ENCODE data around the gene RPL10A.

RPL10A gene

DNA sequence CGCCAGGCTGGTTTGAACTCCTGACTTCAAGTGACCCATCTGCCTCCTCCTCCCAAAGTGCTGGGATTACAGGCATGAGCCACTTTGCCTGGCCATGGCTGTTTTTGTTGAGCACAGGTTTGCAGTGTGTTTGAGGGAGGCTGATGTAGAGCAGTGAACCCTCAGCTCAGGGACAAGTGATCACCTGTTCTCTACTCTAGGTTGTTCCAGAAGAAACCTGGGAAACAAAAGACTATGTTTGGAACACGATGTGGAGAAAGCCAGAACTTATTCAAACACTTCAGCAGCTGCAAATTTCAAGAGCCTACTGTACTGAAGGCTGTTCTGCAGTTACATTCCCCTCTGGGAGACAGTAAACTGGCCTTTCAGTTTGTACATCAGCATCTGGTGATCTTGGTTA lies 39.8 kb downstream of the RPL10A start:
- Histone ChIP-seq H3K27me3 (replicated peaks; ENCODE audit: control insufficient read depth, insufficient read depth, low read length) (no peaks in the 10 kb centered on the region; the same call in none of the 2 replicates), H3K4me3 (replicated peaks; ENCODE audit: low read depth, low read length) (no peak overlapping the region), H3K36me3 (ENCODE audit: control insufficient read depth, insufficient read depth, low read length) (no peaks in the 10 kb centered on the region)
- no peak for DNase-seq (ENCODE audit: extremely low read depth, insufficient read length)
- TF ChIP-seq, protein P1, sequence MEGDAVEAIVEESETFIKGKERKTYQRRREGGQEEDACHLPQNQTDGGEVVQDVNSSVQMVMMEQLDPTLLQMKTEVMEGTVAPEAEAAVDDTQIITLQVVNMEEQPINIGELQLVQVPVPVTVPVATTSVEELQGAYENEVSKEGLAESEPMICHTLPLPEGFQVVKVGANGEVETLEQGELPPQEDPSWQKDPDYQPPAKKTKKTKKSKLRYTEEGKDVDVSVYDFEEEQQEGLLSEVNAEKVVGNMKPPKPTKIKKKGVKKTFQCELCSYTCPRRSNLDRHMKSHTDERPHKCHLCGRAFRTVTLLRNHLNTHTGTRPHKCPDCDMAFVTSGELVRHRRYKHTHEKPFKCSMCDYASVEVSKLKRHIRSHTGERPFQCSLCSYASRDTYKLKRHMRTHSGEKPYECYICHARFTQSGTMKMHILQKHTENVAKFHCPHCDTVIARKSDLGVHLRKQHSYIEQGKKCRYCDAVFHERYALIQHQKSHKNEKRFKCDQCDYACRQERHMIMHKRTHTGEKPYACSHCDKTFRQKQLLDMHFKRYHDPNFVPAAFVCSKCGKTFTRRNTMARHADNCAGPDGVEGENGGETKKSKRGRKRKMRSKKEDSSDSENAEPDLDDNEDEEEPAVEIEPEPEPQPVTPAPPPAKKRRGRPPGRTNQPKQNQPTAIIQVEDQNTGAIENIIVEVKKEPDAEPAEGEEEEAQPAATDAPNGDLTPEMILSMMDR (IDR thresholded peaks at IDR 0.05; ENCODE audit: insufficient read depth, low read length, poor library complexity, severe bottlenecking): no peak

DNA sequence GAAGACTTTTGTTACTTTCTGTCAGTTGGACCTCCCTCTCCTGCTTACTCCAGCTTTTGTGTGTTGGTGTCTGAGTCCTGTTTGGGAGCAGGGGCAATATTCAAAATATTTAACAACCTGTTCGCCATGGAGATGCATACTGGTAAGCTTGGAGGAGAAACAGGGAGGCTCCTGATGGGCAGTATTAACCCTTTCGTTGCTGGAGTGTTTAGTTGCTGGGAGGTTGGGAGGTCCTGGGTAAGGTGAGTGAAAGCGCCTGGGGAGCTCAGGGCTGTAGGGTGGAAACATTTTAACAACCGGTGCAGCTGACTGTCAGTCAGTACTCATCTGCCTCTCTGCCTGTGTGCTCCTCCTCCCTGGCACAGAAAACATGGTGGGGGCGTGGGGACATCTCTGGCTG lies 40.3 kb downstream of the RPL10A start:
- no peaks in the 10 kb centered on the region; the same call in none of the 2 replicates for H3K27me3 ChIP-seq (replicated peaks; ENCODE audit: control insufficient read depth, insufficient read depth, low read length)

DNA sequence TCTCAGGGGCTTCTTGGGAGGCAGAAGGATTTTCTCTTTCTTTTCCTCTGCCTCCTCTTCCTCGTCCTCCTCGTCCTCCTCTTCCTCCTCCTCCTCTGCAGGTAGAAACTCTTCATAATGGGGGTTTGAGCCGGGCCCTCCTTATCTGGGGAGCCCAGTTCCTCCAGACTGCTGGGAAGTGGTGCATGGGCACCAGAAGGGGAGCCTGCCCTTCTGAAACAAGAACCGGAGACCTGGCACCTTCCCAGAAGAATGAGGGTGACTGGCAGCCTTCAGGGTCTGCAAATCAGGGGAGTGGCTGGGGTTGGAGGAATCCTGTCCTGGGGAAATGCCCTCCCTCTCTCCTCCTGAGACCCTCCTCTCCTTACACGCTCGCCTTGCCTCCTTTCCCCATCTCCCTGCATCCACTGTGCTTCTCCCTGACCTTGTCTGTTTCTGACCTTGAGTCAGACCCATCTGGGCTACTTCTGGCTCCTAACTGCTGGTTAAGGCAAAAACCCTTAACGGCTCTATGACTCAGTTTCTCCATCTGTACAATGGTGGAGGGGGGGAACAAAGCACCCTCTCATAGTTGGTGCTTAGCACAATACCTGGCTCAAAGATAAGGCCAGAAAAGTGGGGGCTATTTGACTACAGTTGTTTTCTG lies 42.8 kb downstream of the RPL10A start:
- H3K4me3 ChIP-seq (replicated peaks; ENCODE audit: low read depth, low read length): no peak overlapping the region
- no peak for DNase-seq (ENCODE audit: extremely low read depth, insufficient read length)
- H3K27me3 ChIP-seq (replicated peaks; ENCODE audit: control insufficient read depth, insufficient read depth, low read length): no peaks in the 10 kb centered on the region; the same call in none of the 2 replicates

More for the DNA sequence above, 40.3 kb downstream of the RPL10A start:
- TF ChIP-seq, protein P1 (IDR thresholded peaks at IDR 0.05; ENCODE audit: insufficient read depth, low read length, poor library complexity, severe bottlenecking): no peak
- H3K4me3 ChIP-seq (replicated peaks; ENCODE audit: low read depth, low read length): no peak overlapping the region
- H3K36me3 ChIP-seq (ENCODE audit: control insufficient read depth, insufficient read depth, low read length): no peaks in the 10 kb centered on the region
- no peak for DNase-seq (ENCODE audit: extremely low read depth, insufficient read length)

DNA sequence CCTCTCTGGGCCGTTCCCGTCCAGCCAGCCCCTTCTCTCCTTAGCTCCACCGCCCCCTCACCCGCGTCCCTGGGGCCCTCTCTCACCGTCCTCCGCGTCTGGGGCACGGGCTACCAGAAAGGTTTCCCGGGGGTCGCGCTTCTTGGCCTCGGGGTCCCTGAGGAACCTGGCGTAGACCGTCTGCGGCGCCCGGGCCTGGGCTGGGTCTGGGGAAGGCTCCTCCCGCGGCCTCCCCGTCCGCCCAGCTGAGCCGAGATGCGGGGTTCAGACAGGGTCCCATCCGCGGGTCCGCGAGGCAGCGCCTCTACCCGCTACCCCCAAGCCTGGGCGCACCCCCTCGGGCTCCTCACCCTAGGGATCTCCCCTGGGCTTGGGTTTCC lies 43.4 kb downstream of the RPL10A start:
- H3K27me3 ChIP-seq (replicated peaks; ENCODE audit: control insufficient read depth, insufficient read depth, low read length): no peaks in the 10 kb centered on the region; the same call in none of the 2 replicates
- TF ChIP-seq, protein P1 (IDR thresholded peaks at IDR 0.05; ENCODE audit: insufficient read depth, low read length, poor library complexity, severe bottlenecking): no peak
- H3K4me3 ChIP-seq (replicated peaks; ENCODE audit: low read depth, low read length): no peak overlapping the region
- H3K36me3 ChIP-seq (ENCODE audit: control insufficient read depth, insufficient read depth, low read length): no peaks in the 10 kb centered on the region
- DNase-seq (ENCODE audit: extremely low read depth, insufficient read length): no peak

More for the DNA sequence above, 42.8 kb downstream of the RPL10A start:
- TF ChIP-seq, protein P1 (IDR thresholded peaks at IDR 0.05; ENCODE audit: insufficient read depth, low read length, poor library complexity, severe bottlenecking): no peak
- no peaks in the 10 kb centered on the region for H3K36me3 ChIP-seq (ENCODE audit: control insufficient read depth, insufficient read depth, low read length)

DNA sequence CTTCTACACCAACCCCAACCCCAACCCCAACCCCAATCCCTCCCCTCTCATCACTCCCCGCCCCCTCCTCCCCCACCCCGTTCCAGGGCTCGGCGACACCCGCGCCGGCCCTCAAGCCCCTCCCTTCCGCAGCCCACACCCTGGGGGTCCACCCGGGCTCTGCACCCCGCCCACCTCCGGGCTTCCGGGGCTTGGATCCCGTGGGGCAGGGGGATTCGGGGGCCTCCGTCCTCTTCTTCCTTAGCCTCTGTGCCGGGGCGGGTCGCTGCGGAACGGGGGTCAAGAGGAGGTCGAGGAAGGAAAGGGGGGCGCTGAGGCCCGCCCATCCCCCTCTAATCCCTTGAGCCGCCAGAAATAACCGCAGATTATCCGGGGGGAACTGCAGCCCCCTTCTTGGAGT lies 43.8 kb downstream of the RPL10A start:
- TF ChIP-seq, protein P1 (IDR thresholded peaks at IDR 0.05; ENCODE audit: insufficient read depth, low read length, poor library complexity, severe bottlenecking): no peak
- H3K27me3 ChIP-seq (replicated peaks; ENCODE audit: control insufficient read depth, insufficient read depth, low read length): no peaks in the 10 kb centered on the region; the same call in none of the 2 replicates
- no peaks in the 10 kb centered on the region for H3K36me3 ChIP-seq (ENCODE audit: control insufficient read depth, insufficient read depth, low read length)
- no peak for DNase-seq (ENCODE audit: extremely low read depth, insufficient read length)
- no peak overlapping the region for H3K4me3 ChIP-seq (replicated peaks; ENCODE audit: low read depth, low read length)

All from GM06990 (cell line).